Measurements from ENCODE around the gene CNOT4. TPM values are rescaled to one million over a fixed set of nuclear protein-coding genes. Genes with fewer than 3 reads are reported as not detected.

The CNOT4 gene
- total RNA-seq, 1 experiment from 2014 or later = 25.8 TPM

GRCh38 chr7:135328053-135328452 is 181.8 kb downstream of the CNOT4 start:
- TF ChIP-seq CTCF (conservative IDR thresholded peaks at IDR 0.05) (no peak), EZH2 (IDR thresholded peaks at IDR 0.05; ENCODE audit: low read depth) (no peak)
- DNase-seq = no peak
- Histone ChIP-seq H3K27me3 (ENCODE audit: insufficient read depth, low read depth) (peaks cover 22% of the 10 kb centered on the region), H3K4me1 (replicated peaks; ENCODE audit: insufficient read depth) (no peaks in the 10 kb centered on the region), H3K9me3 (ENCODE audit: insufficient read depth, low read depth) (no peaks in the 10 kb centered on the region), H3K4me3 (no peak overlapping the region), H3K9me2 (ENCODE audit: insufficient read depth) (no peaks in the 10 kb centered on the region), H3K36me3 (ENCODE audit: low read depth) (no peaks in the 10 kb centered on the region), H3F3A (ENCODE audit: insufficient read depth, low read depth) (no peaks in the 10 kb centered on the region), H3K27ac (no peak overlapping the region), H2AFZ (no peak overlapping the region), H4K20me1 (ENCODE audit: insufficient read depth) (no peaks in the 10 kb centered on the region), H3K79me2 (ENCODE audit: low read depth) (no peaks in the 10 kb centered on the region), H3K4me2 (no peak overlapping the region)
- intact Hi-C loops (cut with micrococcal nuclease; ENCODE audit: unreplicated experiment) = no loop called here
- ChIA-PET CTCF (no interaction called here), POLR2A (ENCODE audit: unreplicated experiment) (no interaction called here)
- BruUV-seq (replicated peaks) = no TSS peak

GRCh38 chr7:135327458-135327857 is 182.4 kb downstream of the CNOT4 start:
- ChIA-PET CTCF (no interaction called here), POLR2A (ENCODE audit: unreplicated experiment) (no interaction called here)
- no TSS peak for BruUV-seq (replicated peaks)
- Histone ChIP-seq H3K79me2 (ENCODE audit: low read depth) (no peaks in the 10 kb centered on the region), H3K9me2 (ENCODE audit: insufficient read depth) (no peaks in the 10 kb centered on the region), H3K27ac (no peak overlapping the region), H3K4me3 (no peak overlapping the region), H3K36me3 (ENCODE audit: low read depth) (no peaks in the 10 kb centered on the region), H4K20me1 (ENCODE audit: insufficient read depth) (no peaks in the 10 kb centered on the region), H3K9me3 (ENCODE audit: insufficient read depth, low read depth) (no peaks in the 10 kb centered on the region), H3K27me3 (ENCODE audit: insufficient read depth, low read depth) (peaks cover 22% of the 10 kb centered on the region), H3K4me1 (replicated peaks; ENCODE audit: insufficient read depth) (no peaks in the 10 kb centered on the region), H3K4me2 (no peak overlapping the region), H2AFZ (no peak overlapping the region), H3F3A (ENCODE audit: insufficient read depth, low read depth) (no peaks in the 10 kb centered on the region)
- no peak for TF ChIP-seq EZH2 (IDR thresholded peaks at IDR 0.05; ENCODE audit: low read depth)
- no peak for TF ChIP-seq CTCF (conservative IDR thresholded peaks at IDR 0.05)
- intact Hi-C loops (cut with micrococcal nuclease; ENCODE audit: unreplicated experiment) = no loop called here
- no peak for DNase-seq

GRCh38 chr7:135326636-135327280 is 183.1 kb downstream of the CNOT4 start:
- Histone ChIP-seq H3K36me3 (ENCODE audit: low read depth) (no peaks in the 10 kb centered on the region), H3K9me3 (ENCODE audit: insufficient read depth, low read depth) (no peaks in the 10 kb centered on the region), H3K4me2 (no peak overlapping the region), H3K79me2 (ENCODE audit: low read depth) (no peaks in the 10 kb centered on the region), H2AFZ (no peak overlapping the region), H3F3A (ENCODE audit: insufficient read depth, low read depth) (no peaks in the 10 kb centered on the region), H3K4me3 (no peak overlapping the region), H3K4me1 (replicated peaks; ENCODE audit: insufficient read depth) (no peaks in the 10 kb centered on the region), H3K27me3 (ENCODE audit: insufficient read depth, low read depth) (peaks cover 22% of the 10 kb centered on the region), H4K20me1 (ENCODE audit: insufficient read depth) (no peaks in the 10 kb centered on the region), H3K9me2 (ENCODE audit: insufficient read depth) (no peaks in the 10 kb centered on the region), H3K27ac (no peak overlapping the region)
- TF ChIP-seq CTCF (conservative IDR thresholded peaks at IDR 0.05) (no peak), EZH2 (IDR thresholded peaks at IDR 0.05; ENCODE audit: low read depth) (no peak)
- ChIA-PET CTCF (no interaction called here), POLR2A (ENCODE audit: unreplicated experiment) (no interaction called here)
- no peak for DNase-seq
- BruUV-seq (replicated peaks) = no TSS peak
- intact Hi-C loops (cut with micrococcal nuclease; ENCODE audit: unreplicated experiment) = no loop called here

Data from PC-9 (cell line).